HCT116 (cell line): ENCODE measurements around the gene ABCG8.

Experiments
- ATF3 ChIP-seq: IDR thresholded peaks from 2 replicates; pipeline ENCODE4 v1.6.1; 2012
- EZH2 ChIP-seq: fragments of 200-600 bp; sonication (generic); IDR thresholded peaks from 2 replicates; pipeline ENCODE4 v1.6.1; 2017; ENCODE audit warnings: antibody characterized with exemption, mixed run types
- POLR2A ChIP-seq: IDR thresholded peaks from 2 replicates; pipeline ENCODE4 v1.7.0; 2011; ENCODE audit warnings: borderline replicate concordance; ENCODE audit not compliant: insufficient read depth, insufficient read length; ENCODE audit errors: extremely low read depth
- POLR2AphosphoS5 ChIP-seq: IDR thresholded peaks from 2 replicates; pipeline ENCODE4 v1.6.1; 2011; ENCODE audit warnings: mild to moderate bottlenecking, low read depth, low read length, moderate library complexity
- REST ChIP-seq: IDR thresholded peaks from 2 replicates; pipeline ENCODE4 v1.6.1; 2012; ENCODE audit warnings: low read depth
- TF ChIP-seq, protein P1 (sequence below), 3 experiments: fragments of 200-600 bp in 1 of 3; sonication (generic) in 1 of 3; IDR thresholded peaks in 2 of 3; conservative IDR thresholded peaks in 1 of 3; 2 replicates each; pipeline ENCODE4 v1.5.1; 2012 to 2017; ENCODE audit warnings: low read depth in 2 of 3, low read length in 2 of 3, antibody characterized with exemption in 1 of 3, borderline replicate concordance in 1 of 3, control low read depth in 1 of 3, mild to moderate bottlenecking in 1 of 3, mixed read lengths in 1 of 3, mixed run types in 1 of 3, moderate library complexity in 1 of 3; ENCODE audit not compliant: insufficient read depth in 1 of 3

- TF ChIP-seq POLR2A (no peak), ATF3 (no peak), EZH2 (no peak), POLR2AphosphoS5 (no peak), REST (no peak)
- TF ChIP-seq, protein P1, sequence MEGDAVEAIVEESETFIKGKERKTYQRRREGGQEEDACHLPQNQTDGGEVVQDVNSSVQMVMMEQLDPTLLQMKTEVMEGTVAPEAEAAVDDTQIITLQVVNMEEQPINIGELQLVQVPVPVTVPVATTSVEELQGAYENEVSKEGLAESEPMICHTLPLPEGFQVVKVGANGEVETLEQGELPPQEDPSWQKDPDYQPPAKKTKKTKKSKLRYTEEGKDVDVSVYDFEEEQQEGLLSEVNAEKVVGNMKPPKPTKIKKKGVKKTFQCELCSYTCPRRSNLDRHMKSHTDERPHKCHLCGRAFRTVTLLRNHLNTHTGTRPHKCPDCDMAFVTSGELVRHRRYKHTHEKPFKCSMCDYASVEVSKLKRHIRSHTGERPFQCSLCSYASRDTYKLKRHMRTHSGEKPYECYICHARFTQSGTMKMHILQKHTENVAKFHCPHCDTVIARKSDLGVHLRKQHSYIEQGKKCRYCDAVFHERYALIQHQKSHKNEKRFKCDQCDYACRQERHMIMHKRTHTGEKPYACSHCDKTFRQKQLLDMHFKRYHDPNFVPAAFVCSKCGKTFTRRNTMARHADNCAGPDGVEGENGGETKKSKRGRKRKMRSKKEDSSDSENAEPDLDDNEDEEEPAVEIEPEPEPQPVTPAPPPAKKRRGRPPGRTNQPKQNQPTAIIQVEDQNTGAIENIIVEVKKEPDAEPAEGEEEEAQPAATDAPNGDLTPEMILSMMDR (IDR thresholded peaks at IDR 0.05 in 2 of 3, conservative IDR thresholded peaks at IDR 0.05 in 1 of 3; ENCODE audit: borderline replicate concordance in 1 of 3, insufficient read depth in 1 of 3, low read depth in 2 of 3, low read length in 2 of 3) = no peak
These were observed 20.0 kb upstream of the ABCG8 start for GRCh38 chr2:43818761-43819160.
